HG03139 (cell line): ENCODE data around the gene DCBLD1.

ENCODE experiments used
- ATAC-seq: cut with Tn5 transposase; IDR thresholded peaks from one replicate; pipeline ENCODE4 v1.9.1; 2021; ENCODE audit not compliant: unreplicated experiment

The DCBLD1 gene

DNA sequence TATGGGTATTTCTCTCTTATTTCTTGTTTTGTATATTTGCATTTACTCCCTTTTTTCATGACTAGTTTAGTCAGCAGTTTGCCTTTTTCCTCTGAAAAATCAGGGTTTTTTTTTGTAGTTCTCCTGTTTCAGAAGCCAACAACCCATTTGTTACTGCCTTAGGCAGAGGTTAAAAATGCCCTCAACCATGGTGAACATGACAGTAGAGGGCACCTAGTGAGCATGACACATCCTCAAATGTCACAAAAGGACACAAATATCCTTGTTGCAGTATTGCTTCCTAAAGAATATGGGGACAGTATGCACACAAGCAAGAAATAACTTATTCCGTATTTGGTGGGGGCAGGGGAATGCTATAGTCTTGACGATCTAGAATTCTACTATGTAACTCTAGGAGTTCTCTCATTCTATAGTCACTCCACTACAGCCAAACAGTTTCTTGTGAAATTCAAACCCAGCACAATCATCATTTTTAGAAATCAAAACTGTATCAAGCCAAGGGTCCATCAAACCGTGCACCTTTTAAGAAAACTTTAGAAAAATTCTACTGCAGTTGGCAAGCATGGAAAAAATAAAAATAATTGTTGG lies 72.9 kb downstream of the DCBLD1 start:
- ATAC-seq, result no peak

DNA sequence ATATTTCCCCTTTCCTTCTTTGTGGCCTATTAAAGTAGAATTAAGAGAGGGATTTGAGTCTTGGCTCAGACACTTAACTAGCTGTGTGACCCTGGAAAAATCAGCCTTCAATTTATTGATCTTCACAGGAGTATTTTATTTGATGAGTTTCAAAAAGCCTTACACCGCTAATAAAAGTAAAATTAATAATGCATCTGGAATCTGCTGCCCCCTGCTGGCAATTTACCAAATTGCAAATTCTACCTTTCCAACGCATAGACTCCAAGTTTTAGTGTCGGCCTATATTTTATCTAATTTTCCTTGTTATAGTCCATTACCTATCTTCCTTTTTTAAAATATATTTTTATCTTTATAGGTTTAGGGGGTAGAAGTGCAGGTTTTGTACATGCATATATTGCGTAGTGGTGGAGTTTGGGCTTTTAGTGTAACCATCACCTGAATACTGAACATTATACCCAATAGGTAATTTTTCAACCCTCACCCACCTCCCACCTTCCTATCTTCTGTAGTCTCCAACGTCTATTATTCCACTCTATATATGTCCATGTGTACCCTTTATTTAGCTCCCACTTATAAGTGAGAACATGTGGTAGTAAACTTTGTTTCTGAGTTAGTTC lies 73.5 kb downstream of the DCBLD1 start:
- ATAC-seq, result no peak

DNA sequence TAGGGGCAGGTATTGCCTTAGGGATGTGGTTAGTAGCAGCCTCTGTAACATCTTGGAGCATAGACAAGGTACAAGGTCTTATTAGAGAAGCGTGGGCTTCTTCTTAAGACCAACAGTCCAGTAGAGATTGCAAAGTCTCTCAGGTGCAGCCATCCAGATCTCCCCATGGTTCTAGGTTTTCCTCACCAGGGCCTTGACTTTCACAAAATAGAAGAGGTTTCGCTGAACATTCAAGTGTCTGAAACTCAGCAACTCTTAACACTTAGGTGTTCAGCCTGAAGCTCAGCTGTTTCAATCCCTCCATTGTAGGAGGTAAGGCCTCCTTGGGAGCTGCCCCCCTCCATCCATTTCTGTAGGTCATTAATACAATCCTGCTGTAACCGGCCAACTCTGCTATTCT lies 75.5 kb downstream of the DCBLD1 start:
- no peak for ATAC-seq

DNA sequence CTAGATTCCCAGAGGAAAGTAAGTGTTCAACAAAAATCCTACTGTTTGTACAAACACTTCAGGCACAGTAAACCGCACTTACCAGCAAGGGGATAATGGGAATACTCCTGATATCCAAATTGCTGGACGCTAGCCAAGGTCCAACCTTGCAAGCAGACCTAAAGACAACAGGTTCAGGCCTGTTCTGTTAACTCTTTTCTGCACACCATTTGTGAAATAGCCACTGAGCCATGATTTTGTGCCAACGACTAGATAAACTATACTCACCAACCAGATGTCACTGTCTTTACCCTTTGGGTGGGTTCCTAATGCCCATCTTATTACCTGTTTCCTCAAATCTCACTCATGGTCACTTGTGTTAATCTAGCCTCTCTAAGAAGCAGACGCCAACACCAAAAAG lies 76.3 kb downstream of the DCBLD1 start:
- ATAC-seq, result no peak

DNA sequence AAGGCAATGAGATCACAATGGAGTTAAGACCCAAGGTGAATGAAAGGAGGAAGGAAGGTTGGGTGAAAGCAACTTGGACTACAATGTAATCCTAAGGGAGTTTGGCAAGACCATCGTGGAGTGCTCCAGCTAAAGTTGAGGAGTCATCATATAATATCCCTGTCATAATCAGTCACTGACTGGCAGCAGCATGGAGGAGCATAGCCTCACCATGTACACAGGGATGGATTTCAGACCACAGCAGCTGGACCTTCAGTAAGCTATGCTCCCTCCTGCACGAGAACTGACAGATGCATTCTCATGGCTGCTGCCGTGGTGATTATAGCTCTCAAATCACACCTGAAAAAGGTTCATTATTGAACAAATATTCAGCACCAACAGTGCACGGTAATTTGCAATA lies 76.8 kb downstream of the DCBLD1 start:
- ATAC-seq, result no peak

DNA sequence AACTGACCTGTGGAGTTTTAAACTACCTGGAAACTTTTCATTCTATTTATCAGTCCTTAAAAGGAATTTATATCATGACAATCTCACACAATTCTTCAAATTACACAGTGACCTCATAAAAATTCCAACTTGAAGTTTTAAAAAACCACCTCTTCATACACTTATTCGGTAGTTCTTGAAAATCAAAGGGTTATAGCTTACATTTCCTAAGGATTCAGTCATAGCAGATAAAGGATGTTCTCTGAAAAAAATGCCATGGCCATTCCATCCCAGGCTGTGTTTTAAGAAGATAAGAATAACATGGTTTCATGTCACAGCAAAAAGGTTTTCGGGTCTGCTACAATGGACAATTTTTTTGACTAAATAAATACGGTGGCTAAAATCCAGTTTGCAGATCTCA lies 78.7 kb downstream of the DCBLD1 start:
- no peak for ATAC-seq

DNA sequence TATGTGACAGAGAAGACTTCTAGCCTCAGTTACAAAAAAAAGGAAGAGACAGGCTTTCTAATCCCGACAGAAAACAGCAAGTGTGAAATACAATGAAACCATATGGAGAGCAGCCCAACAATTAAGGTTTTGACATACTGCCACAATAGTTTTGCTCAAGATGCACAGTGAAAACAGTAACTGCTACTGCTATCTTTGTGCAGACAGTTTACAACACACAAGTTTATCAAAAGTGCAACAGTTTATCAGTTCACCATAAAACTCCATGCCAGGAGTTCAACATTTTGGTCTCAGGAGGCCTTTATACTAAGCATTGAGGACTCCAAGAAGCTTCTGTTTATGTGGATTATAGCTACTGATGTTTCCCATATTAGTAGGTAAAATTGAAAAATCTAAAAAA lies 82.2 kb downstream of the DCBLD1 start:
- ATAC-seq, result no peak

DNA sequence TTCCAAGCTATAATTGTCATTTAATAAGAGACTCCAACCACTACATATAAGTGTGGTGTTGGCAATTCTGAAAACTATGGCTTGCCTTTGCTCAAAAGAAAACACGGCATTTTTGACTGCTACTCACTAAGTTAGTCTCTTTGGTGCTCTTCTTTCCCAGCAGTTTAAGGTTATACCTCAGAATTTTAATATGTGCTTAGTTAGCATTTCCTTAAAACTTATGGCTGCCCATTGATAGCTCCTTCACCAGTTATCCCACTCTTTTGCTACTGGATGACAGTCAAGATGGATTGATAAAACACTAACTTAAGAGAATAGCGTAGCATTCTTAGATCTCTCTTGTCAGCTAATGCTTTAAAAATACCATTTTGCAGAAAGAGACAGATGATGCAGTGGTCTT lies 85.8 kb downstream of the DCBLD1 start:
- ATAC-seq, result no peak

DNA sequence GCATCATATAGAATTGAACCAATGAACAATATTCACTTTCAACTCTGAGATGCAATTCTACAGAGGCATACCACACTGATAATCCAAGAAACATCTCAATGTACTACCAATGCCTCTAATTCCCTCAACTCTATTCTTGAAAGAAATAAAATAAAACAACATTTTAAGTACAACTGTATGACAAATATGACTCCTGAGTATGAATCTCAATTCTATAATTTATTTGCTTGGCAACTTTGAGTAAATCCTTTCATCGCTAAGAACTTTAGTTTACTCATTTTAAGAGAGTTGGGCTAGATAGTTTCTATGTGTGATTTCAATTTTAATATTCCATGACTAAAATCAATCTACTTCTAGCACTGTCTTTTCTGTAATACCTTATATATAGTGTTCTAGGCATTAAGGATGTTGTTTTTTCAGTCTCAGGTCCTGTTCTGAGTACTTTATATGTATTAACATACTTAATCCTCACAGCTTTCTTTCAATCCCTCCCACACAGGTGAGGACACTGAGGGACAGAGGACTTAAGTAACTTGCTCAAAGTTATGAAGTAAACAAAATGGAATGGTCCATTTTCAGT lies 86.4 kb downstream of the DCBLD1 start:
- no peak for ATAC-seq

DNA sequence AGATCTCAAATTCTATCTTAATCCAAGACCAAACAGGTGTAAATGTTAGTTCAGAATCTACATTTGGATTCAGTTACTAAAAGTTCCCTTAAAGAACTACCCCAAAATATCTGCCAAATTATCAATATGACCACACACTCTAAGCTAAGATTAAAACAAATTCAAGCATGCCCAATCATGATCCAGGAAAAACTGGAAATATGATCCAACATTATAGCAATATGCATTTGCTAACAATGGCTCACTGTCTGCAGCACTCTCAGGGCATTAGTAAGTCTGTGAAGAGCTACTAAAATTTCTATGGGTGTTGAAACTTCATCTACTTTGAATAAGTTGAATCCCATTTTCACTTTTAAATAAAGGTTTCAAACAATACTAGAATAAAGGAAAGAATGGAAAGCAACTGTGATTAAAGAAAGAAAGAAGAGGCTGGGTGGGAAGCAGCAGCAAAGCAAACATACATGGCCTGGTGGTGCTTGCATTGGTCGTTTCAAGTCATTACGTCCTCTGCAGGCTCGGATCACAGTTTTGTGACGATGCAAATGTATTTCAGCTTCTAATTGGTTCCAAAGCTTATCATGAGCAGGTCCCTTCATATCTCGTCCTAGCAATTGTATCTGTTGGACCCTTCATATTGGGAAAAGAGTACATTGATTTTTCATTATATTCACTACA lies 90.7 kb downstream of the DCBLD1 start:
- ATAC-seq, result no peak

DNA sequence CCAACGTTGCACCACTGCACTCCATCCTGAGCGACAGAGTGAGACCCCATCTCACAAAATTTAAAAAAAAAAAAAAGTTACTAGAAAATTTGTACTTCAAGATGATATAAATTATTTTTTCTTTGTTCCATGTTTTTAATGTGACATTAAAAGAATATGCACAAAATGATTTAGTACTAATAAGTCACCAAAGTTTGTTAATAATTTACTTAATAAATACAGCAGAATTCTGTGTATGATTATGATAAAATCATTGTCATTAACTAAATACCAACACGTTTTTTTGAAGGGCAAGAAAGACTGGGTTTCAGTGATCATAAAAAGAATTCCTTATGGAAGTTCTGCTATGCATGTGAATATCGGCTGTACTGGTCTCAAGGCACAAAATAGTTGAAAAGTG lies 91.7 kb downstream of the DCBLD1 start:
- ATAC-seq, result no peak

DNA sequence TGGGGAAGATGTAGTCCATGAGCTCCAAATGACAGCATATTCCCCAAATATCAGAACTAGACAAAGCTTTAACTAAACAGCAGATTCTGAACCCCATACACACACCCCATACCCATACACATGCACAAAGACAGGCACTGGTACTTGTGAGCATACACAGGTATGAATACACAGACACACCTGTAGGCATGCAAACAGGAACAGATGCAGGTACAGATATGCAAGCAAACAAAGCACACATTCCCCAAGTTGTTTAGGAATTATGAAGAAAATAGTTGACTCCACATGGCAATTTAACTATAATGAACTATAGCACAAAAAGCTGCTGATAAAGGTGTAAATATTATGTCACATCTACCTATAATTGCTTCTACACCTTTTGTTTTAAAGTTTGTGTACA lies 103.2 kb downstream of the DCBLD1 start:
- ATAC-seq, result no peak

DNA sequence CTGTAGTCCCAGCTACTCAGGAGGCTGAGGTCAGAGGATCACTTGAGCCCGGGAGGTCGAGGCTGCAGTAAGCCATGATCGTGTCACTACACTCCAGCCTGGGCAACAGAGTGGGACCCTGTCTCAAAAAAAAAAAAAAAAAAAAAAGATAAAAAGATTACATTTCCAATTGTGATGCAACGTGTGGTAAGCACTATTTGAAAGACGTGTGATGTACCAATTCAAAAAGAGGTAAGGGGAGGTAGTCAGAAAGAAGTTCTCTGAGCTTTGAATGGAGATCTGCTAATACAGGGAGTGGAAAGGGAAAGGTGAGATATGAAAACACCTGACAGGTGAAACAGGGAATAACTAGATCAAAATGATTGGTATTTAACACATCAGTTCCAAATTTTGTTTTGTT lies 108.0 kb downstream of the DCBLD1 start:
- no peak for ATAC-seq

DNA sequence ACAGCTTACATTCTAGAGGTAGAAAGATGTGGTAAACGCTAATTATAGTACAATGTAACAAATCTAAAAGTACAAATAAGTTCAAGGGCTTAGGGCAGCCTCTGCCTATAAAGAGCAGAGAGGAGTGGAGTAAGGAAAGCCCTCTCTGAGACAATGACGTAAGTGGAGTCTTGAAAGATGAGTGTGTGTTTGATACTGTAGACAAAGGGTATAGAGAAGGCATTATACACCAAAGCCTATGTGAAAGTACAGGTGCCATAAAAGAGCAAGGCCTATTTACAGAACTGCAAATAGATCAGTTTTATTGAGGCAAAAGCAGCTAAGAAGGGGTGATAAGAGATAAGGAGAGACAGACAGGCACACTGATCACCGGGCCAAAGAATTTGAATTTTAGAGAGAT lies 108.9 kb downstream of the DCBLD1 start:
- no peak for ATAC-seq

DNA sequence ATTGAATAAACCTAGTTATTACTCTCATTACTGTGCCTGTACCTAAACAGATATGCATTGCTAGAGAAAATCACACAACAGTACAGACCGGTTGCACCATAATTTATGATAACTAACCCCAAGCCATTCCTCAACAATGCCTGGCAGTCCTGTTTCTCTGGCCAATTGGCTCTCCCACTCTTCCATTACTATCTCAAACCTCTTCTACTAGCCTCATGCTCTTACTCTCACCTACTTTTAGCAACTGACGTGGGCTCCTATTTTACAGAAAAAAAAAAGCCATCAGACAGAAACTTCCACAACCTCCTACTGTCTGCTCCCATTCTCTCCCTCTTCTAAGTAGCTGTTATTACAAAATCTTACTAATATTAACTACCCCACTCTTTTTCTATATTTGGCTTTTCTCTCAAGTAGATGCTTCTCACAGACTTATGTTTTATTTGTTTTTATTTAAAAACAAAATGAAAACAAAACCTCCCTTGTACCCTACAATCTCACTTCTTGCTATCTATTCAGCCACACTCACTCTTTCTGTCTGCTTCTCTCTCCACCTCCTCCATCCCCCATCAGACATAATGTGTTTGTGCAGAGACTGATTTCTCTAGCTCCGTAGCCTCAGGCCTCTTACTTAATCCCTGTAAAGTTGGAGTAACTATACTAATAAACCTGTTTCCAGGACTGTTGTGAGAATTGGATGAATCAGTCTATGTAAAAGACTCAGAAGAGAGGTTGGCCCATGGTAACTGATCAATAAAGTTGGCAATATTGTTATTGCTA lies 110.7 kb downstream of the DCBLD1 start:
- ATAC-seq, result no peak

DNA sequence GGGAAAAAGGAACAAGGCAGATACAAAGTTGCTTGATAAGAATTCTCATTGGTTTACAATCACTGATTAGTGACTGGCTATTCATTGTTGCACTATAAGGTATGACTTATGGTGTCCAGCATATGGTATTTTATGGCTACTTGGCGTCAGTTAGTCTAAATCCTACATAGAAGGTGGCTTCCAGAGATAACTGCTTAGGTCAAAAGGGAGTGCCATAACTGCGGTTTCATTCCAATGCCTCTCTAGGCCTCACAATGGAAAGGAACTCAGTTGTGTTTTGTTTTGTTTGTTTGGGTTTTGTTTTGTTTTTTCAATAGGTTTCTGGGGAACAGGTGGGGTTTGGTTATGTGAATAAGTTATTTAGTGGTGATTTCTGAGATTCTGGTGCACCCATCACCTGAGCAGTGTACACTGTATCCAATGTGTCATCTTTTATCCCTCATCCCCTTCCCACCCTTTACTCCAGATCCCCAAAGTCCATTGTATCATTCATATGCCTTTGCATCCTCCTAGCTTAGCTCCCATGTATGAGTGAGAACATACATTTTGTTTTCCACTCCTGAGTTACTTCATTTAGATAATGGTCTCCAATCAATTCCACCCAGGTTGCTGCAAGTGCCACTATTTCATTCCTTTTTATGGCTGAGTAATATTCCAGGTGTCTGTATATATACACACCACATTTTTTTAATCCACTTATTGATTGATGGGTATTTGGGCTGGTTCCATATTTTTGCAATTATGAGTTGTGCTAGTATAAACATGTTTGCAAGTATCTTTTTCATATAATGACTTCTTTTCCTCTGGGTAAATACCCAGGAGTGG lies 112.8 kb downstream of the DCBLD1 start:
- ATAC-seq, result no peak

DNA sequence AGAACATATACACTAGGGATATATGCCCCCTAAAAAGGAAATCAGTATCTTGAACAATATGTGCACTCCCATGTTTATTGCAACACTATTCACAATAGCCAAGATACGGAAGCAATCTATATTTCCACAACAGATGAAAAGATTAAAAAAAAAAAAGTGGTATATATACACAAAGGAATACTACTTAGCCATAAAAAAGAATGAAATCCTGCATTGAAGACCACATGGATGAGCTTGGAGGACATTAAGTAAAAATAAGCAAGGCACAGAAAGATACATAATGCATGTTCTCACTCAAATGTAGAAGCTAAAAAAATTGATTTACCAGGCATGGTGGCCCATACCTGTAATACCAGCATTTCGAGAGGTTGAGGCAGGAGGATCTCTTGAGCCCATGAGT lies 115.3 kb downstream of the DCBLD1 start:
- no peak for ATAC-seq
